H1 (cell line): ENCODE data around the gene PKD2. TPM values are rescaled to one million over a fixed set of nuclear protein-coding genes. Genes with fewer than 3 reads are reported as not detected.

Experiments used
- CTCF ChIA-PET: fragments of 300-600 bp; sonication (Branson Sonifier 250); formaldehyde crosslinking; loops from one replicate; lab custom pipeline; 2021; ENCODE audit not compliant: partially characterized antibody; lab: Charles Lee
- POLR2A ChIA-PET: fragments of 300-600 bp; sonication (Branson Sonifier 250); formaldehyde crosslinking; loops from one replicate; lab custom pipeline; 2021; ENCODE audit warnings: inconsistent platforms; ENCODE audit not compliant: partially characterized antibody; lab: Charles Lee
- DNase-seq, 2 experiments: peaks; one replicate each; pipeline versions ENCODE4 v3.0.0 to v3.0.0-alpha.2; 2010 to 2022; ENCODE audit warnings: low spot score in 2 of 2, low read depth in 1 of 2, mixed read lengths in 1 of 2
- FAIRE-seq: peaks from 2 replicates; lab custom pipeline; 2011; peaks lifted over from hg19 to GRCh38; lab: Jason Lieb, UNC
- H2AFZ ChIP-seq: 2 replicates; pipeline ENCODE4 v1.8.1; 2012; ENCODE audit warnings: low read length, inconsistent platforms
- H2AK5ac ChIP-seq: 2 replicates; pipeline ENCODE4 v1.6.1; 2013; ENCODE audit warnings: low read depth, low read length
- H2BK120ac ChIP-seq: replicated peaks from 2 replicates; pipeline ENCODE3; 2013; ENCODE audit warnings: low read depth, low read length, inconsistent platforms
- H2BK12ac ChIP-seq: 2 replicates; pipeline ENCODE4 v1.6.1; 2013; ENCODE audit warnings: low read depth, low read length
- H2BK15ac ChIP-seq: 2 replicates; pipeline ENCODE4 v1.6.1; 2013; ENCODE audit warnings: low read length
- H2BK20ac ChIP-seq: 2 replicates; pipeline ENCODE4 v1.6.1; 2013; ENCODE audit warnings: low read length
- H2BK5ac ChIP-seq: 2 replicates; pipeline ENCODE4 v1.6.1; 2013; ENCODE audit warnings: low read depth, low read length
- H3K14ac ChIP-seq: 2 replicates; pipeline ENCODE4 v1.6.1; 2013; ENCODE audit warnings: inconsistent platforms; ENCODE audit not compliant: insufficient read length
- H3K18ac ChIP-seq: 2 replicates; pipeline ENCODE4 v1.6.1; 2013; ENCODE audit warnings: low read length; ENCODE audit errors: extremely low read depth
- H3K23ac ChIP-seq: 2 replicates; pipeline ENCODE4 v1.6.1; 2013; ENCODE audit warnings: inconsistent platforms; ENCODE audit not compliant: insufficient read length
- H3K23me2 ChIP-seq: 2 replicates; pipeline ENCODE4 v1.6.1; 2013; ENCODE audit warnings: low read depth, low read length
- H3K27ac ChIP-seq: 2 replicates; pipeline ENCODE4 v1.6.1; 2011; ENCODE audit warnings: low read depth, low read length, inconsistent platforms
- H3K27me3 ChIP-seq, 4 experiments: replicated peaks in 1 of 4; 1 replicate in 1 of 4; 2 replicates in 3 of 4; pipeline versions ENCODE4 v1.6.1 to v1.8.1; 2011 to 2013; ENCODE audit warnings: low read length in 3 of 4, mild to moderate bottlenecking in 3 of 4, inconsistent platforms in 2 of 4, mixed read lengths in 2 of 4, moderate library complexity in 1 of 4; ENCODE audit not compliant: control insufficient read depth in 3 of 4, insufficient read depth in 3 of 4; ENCODE audit errors: extremely low read depth in 1 of 4
- H3K36me3 ChIP-seq, 4 experiments: 2 replicates each; pipeline versions ENCODE4 v1.6.1 to v1.8.1; 2011 to 2013; ENCODE audit warnings: mild to moderate bottlenecking in 4 of 4, low read length in 3 of 4, moderate library complexity in 2 of 4, control low read depth in 1 of 4, inconsistent platforms in 1 of 4; ENCODE audit not compliant: insufficient read depth in 4 of 4, control insufficient read depth in 2 of 4
- H3K4ac ChIP-seq: replicated peaks from 2 replicates; pipeline ENCODE3; 2013; ENCODE audit warnings: low read length, low read depth, mixed read lengths, inconsistent platforms; ENCODE audit not compliant: insufficient read length
- H3K4me1 ChIP-seq, 4 experiments: replicated peaks in 1 of 4; 1 replicate in 1 of 4; 2 replicates in 3 of 4; pipeline versions ENCODE4 v1.6.1 to v1.8.1; 2011 to 2013; ENCODE audit warnings: low read length in 3 of 4, inconsistent platforms in 2 of 4, mixed read lengths in 1 of 4; ENCODE audit not compliant: insufficient read depth in 4 of 4, control insufficient read depth in 3 of 4
- H3K4me2 ChIP-seq, 2 experiments: 2 replicates each; pipeline versions ENCODE4 v1.6.1 to v1.8.1; 2011 to 2013; ENCODE audit warnings: low read depth in 2 of 2, low read length in 2 of 2, control low read depth in 1 of 2, inconsistent platforms in 1 of 2, mild to moderate bottlenecking in 1 of 2; ENCODE audit not compliant: insufficient read depth in 1 of 2
- H3K4me3 ChIP-seq, 4 experiments: fragments of 200-600, 300-600 bp in 1 of 4; sonication (generic), shearing (Covaris generic), sonication (Bioruptor Twin) in 1 of 4; 2 replicates each; pipeline versions ENCODE4 v1.5.1 to v1.8.1; 2011 to 2016; ENCODE audit warnings: low read length in 4 of 4, low read depth in 3 of 4, control low read depth in 2 of 4, inconsistent platforms in 2 of 4, mild to moderate bottlenecking in 2 of 4, mixed read lengths in 1 of 4, moderate library complexity in 1 of 4; ENCODE audit not compliant: insufficient read depth in 2 of 4; ENCODE audit errors: extremely low read depth in 1 of 4
- H3K56ac ChIP-seq: replicated peaks from 2 replicates; pipeline ENCODE3; 2013; ENCODE audit warnings: low read depth, mild to moderate bottlenecking, mixed read lengths, low read length, inconsistent platforms; ENCODE audit not compliant: insufficient read length
- H3K79me1 ChIP-seq: 2 replicates; pipeline ENCODE4 v1.6.1; 2013; ENCODE audit warnings: low read depth, low read length, control low read depth
- H3K79me2 ChIP-seq, 2 experiments: 2 replicates each; pipeline versions ENCODE4 v1.6.1 to v1.8.1; 2012 to 2013; ENCODE audit warnings: low read length in 2 of 2, mild to moderate bottlenecking in 2 of 2, inconsistent platforms in 1 of 2; ENCODE audit not compliant: insufficient read depth in 2 of 2, control insufficient read depth in 1 of 2
- H3K9ac ChIP-seq, 4 experiments: replicated peaks in 1 of 4; 1 replicate in 1 of 4; 2 replicates in 3 of 4; pipeline versions ENCODE4 v1.6.1 to v1.8.1; 2011 to 2013; ENCODE audit warnings: low read depth in 3 of 4, low read length in 3 of 4, control low read depth in 2 of 4, mild to moderate bottlenecking in 2 of 4, moderate library complexity in 2 of 4, inconsistent platforms in 1 of 4; ENCODE audit errors: extremely low read depth in 1 of 4
- H3K9me3 ChIP-seq, 2 experiments: 2 replicates each; pipeline versions ENCODE4 v1.6.1 to v1.8.1; 2012 to 2013; ENCODE audit warnings: mild to moderate bottlenecking in 2 of 2, moderate library complexity in 2 of 2, control low read depth in 1 of 2, inconsistent platforms in 1 of 2, low read depth in 1 of 2, low read length in 1 of 2, mixed read lengths in 1 of 2; ENCODE audit not compliant: insufficient read depth in 2 of 2
- H4K20me1 ChIP-seq, 2 experiments: replicated peaks in 1 of 2; 2 replicates each; pipeline versions ENCODE3 to v1.8.1; 2011 to 2013; ENCODE audit warnings: inconsistent platforms in 2 of 2, low read length in 2 of 2, mild to moderate bottlenecking in 1 of 2; ENCODE audit not compliant: insufficient read depth in 2 of 2, control insufficient read depth in 1 of 2
- H4K5ac ChIP-seq: 2 replicates; pipeline ENCODE4 v1.6.1; 2013; ENCODE audit warnings: low read length, low read depth, mixed read lengths, inconsistent platforms; ENCODE audit not compliant: insufficient read length
- H4K8ac ChIP-seq: 2 replicates; pipeline ENCODE4 v1.8.0; 2013; ENCODE audit warnings: mild to moderate bottlenecking, moderate library complexity, low read length, inconsistent platforms; ENCODE audit not compliant: insufficient read depth; ENCODE audit errors: extremely low read depth
- H4K91ac ChIP-seq: replicated peaks from 2 replicates; pipeline ENCODE3; 2013; ENCODE audit warnings: low read length, mixed read lengths, inconsistent platforms; ENCODE audit not compliant: insufficient read length
- WGBS, 2 experiments: shearing (Covaris generic) in 1 of 2; methylation state at CpG; one replicate each; pipeline versions ENCODE4 v1.1.6 to v1.1.7; 2013 to 2015; ENCODE audit warnings: low lambda C conversion rate in 2 of 2, mixed read lengths in 2 of 2, inconsistent platforms in 1 of 2, low coverage in 1 of 2, missing lambda C conversion rate in 1 of 2; ENCODE audit not compliant: insufficient replicate concordance in 2 of 2, insufficient coverage in 1 of 2, insufficient read length in 1 of 2; ENCODE audit errors: extremely low coverage in 1 of 2, missing lambda C conversion rate in 1 of 2; 5-methylcytosine and 5-hydroxymethylcytosine counted together
- polyA plus RNA-seq, 7 experiments: library from polyadenylated mRNA; depleted of rRNA in 3 of 7; stranded (reverse) in 5 of 7; unstranded in 2 of 7; fragments of >200 nt in 5 of 7; fragments of 200-250 nt in 2 of 7; gene quantifications; 1 replicate in 5 of 7; 2 replicates in 1 of 7; 4 replicates in 1 of 7; pipeline versions ENCODE4 v1.2.1 to v1.2.3, GENCODE V29; 2011 to 2013; ENCODE audit warnings: missing spikeins in 2 of 7, mixed read lengths in 2 of 7
- total RNA-seq: library from RNA; stranded (reverse); fragmentation: NEBNext Ultra II Directional; extraction: Animal tissue kit (Norgen Biotek cat#: 25700); gene quantifications from 2 replicates; pipeline ENCODE4 v1.2.1, GENCODE V29; 2021

PKD2 gene
- total and polyA plus RNA-seq, 2 of the 8 experiments (the other 6 are each of a cell fraction or from before 2014, with no cell fraction given), result 16.0 to 32.0 TPM

GRCh38 chr4:88104902-88105610 is 97.6 kb downstream of the PKD2 start:
- ChIA-PET POLR2A (no interaction called here), CTCF (no interaction called here)
- H3K56ac ChIP-seq, result no peak overlapping the region
- H3K14ac ChIP-seq, result no peak overlapping the region
- H3K79me2 ChIP-seq, result no peaks in the 10 kb centered on the region
- no peak overlapping the region for H2BK15ac ChIP-seq
- no peak overlapping the region for H3K4ac ChIP-seq
- no peaks in the 10 kb centered on the region for H3K4me1 ChIP-seq
- H2BK120ac ChIP-seq, result no peak overlapping the region
- no peaks in the 10 kb centered on the region for H3K23me2 ChIP-seq
- H3K27me3 ChIP-seq, result no peaks in the 10 kb centered on the region
- DNase-seq (no peak), FAIRE-seq (no peak)
- no peak overlapping the region for H3K27ac ChIP-seq
- H3K4me3 ChIP-seq, result no peak overlapping the region
- no peak overlapping the region for H2AFZ ChIP-seq
- H4K20me1 ChIP-seq, result no peaks in the 10 kb centered on the region
- H3K9me3 ChIP-seq, result no peaks in the 10 kb centered on the region
- no peak overlapping the region for H4K91ac ChIP-seq
- WGBS, 2 experiments, result 86% methylated on average over 4 of the region's 4 CpGs; no CpG with 5 or more reads in 1 of the 2 experiments
- H2BK12ac ChIP-seq, result no peak overlapping the region
- H2AK5ac ChIP-seq, result no peak overlapping the region
- no peak overlapping the region for H2BK20ac ChIP-seq
- H3K9ac ChIP-seq, result no peak overlapping the region
- no peak overlapping the region for H3K4me2 ChIP-seq
- no peak overlapping the region for H3K23ac ChIP-seq
- H2BK5ac ChIP-seq, result no peak overlapping the region
- no peaks in the 10 kb centered on the region for H3K36me3 ChIP-seq
- no peaks in the 10 kb centered on the region for H3K79me1 ChIP-seq
- no peak overlapping the region for H4K5ac ChIP-seq
- H4K8ac ChIP-seq, result no peak overlapping the region
- no peak overlapping the region for H3K18ac ChIP-seq
